GM19397 (cell line): ENCODE results near the gene DNM3.
"Not testable (repeated sequence)": the region's sequence is repeated elsewhere in the genome, so short reads cannot be mapped to it uniquely, and the experiment has no call there.

Experiments used
- ATAC-seq: cut with Tn5 transposase; IDR thresholded peaks from one replicate; pipeline ENCODE4 v1.9.1; 2021; ENCODE audit warnings: mild to moderate bottlenecking, moderate library complexity; ENCODE audit not compliant: unreplicated experiment

Gene DNM3

GRCh38 chr1:172345077-172345476 is 503.8 kb downstream of the DNM3 start:
- ATAC-seq = peak; percentile 31

GRCh38 chr1:172347416-172347815 is 506.1 kb downstream of the DNM3 start:
- no peak for ATAC-seq

- ATAC-seq = no peak
These were observed 509.6 kb downstream of the DNM3 start for GRCh38 chr1:172350856-172351255.

GRCh38 chr1:172351346-172351745 is 510.0 kb downstream of the DNM3 start:
- ATAC-seq = no peak

- ATAC-seq = no peak
These were observed 510.5 kb downstream of the DNM3 start for GRCh38 chr1:172351754-172352161.

GRCh38 chr1:172352435-172352834 is 511.1 kb downstream of the DNM3 start:
- ATAC-seq = no peak

GRCh38 chr1:172354291-172355274 is 513.3 kb downstream of the DNM3 start:
- no peak for ATAC-seq

- no peak for ATAC-seq
These were observed 515.3 kb downstream of the DNM3 start for GRCh38 chr1:172356620-172357019.

- no peak for ATAC-seq
These were observed 516.6 kb downstream of the DNM3 start for GRCh38 chr1:172357753-172358385.

- no peak for ATAC-seq
These were observed 518.2 kb downstream of the DNM3 start for GRCh38 chr1:172359491-172359999.

- no peak for ATAC-seq
These were observed 519.2 kb downstream of the DNM3 start for GRCh38 chr1:172360511-172360910.

GRCh38 chr1:172360985-172361384 is 519.7 kb downstream of the DNM3 start:
- ATAC-seq = peak; percentile 37

- no peak for ATAC-seq
These were observed 522.6 kb downstream of the DNM3 start for GRCh38 chr1:172363852-172364251.

- ATAC-seq = not testable (repeated sequence)
These were observed 530.3 kb downstream of the DNM3 start for GRCh38 chr1:172371646-172372045.

- no peak for ATAC-seq
These were observed 532.6 kb downstream of the DNM3 start for GRCh38 chr1:172373864-172374263.

- no peak for ATAC-seq
These were observed 533.9 kb downstream of the DNM3 start for GRCh38 chr1:172375211-172375631.

- no peak for ATAC-seq
These were observed 535.1 kb downstream of the DNM3 start for GRCh38 chr1:172376431-172376830.

GRCh38 chr1:172377565-172377964 is 536.3 kb downstream of the DNM3 start:
- ATAC-seq = no peak

GRCh38 chr1:172378109-172378760 is 536.9 kb downstream of the DNM3 start:
- ATAC-seq = no peak

- ATAC-seq = no peak
These were observed 539.3 kb downstream of the DNM3 start for GRCh38 chr1:172380441-172381244.
